Suprapubic skin (tissue), 4 donors: Measurements from ENCODE around the gene CNGA4.

ENCODE experiments used
- POLR2A ChIP-seq, 2 donors: fragments of 450-650 bp; IDR thresholded peaks; one replicate each; pipeline ENCODE4 v1.6.1; 2017; ENCODE audit warnings: antibody characterized with exemption in 2 of 2, mild to moderate bottlenecking in 2 of 2, moderate library complexity in 2 of 2
- POLR2AphosphoS5 ChIP-seq, 3 donors: sonication (generic); formaldehyde crosslinking; IDR thresholded peaks; one replicate each; pipeline ENCODE4 v1.6.1; 2017; ENCODE audit warnings: antibody characterized with exemption in 3 of 3
- TF ChIP-seq, protein P1 (sequence below), 2 donors: fragments of 200-600 bp in 1 of 2; fragments of 450-650 bp in 1 of 2; sonication (generic) in 1 of 2; IDR thresholded peaks; one replicate each; pipeline ENCODE4 v1.5.1; 2016 to 2019; ENCODE audit warnings: antibody characterized with exemption in 2 of 2, mild to moderate bottlenecking in 1 of 2, moderate library complexity in 1 of 2

DNA sequence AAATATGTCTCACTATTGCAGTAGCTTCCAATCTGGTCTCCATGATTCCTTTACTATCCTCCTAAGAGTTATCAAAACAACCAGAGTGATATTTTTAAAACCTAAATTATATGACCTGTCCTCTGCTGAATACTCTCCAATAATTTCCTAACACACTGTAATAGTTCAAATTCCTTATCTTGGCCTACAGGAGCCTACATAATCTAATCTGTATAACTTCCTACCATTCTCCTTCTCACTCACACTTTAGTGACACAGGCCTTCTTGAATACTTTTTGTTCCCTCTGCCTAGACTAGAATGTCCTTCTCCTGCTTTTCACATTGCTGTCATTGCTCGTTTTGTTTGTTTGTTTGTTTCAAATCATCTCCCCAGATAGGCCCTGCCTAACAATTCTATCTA lies 13.9 kb upstream of the CNGA4 start:
- TF ChIP-seq, protein P1, sequence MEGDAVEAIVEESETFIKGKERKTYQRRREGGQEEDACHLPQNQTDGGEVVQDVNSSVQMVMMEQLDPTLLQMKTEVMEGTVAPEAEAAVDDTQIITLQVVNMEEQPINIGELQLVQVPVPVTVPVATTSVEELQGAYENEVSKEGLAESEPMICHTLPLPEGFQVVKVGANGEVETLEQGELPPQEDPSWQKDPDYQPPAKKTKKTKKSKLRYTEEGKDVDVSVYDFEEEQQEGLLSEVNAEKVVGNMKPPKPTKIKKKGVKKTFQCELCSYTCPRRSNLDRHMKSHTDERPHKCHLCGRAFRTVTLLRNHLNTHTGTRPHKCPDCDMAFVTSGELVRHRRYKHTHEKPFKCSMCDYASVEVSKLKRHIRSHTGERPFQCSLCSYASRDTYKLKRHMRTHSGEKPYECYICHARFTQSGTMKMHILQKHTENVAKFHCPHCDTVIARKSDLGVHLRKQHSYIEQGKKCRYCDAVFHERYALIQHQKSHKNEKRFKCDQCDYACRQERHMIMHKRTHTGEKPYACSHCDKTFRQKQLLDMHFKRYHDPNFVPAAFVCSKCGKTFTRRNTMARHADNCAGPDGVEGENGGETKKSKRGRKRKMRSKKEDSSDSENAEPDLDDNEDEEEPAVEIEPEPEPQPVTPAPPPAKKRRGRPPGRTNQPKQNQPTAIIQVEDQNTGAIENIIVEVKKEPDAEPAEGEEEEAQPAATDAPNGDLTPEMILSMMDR (IDR thresholded peaks at IDR 0.05): no peak
- TF ChIP-seq POLR2A (IDR thresholded peaks at IDR 0.05): no peak
- TF ChIP-seq POLR2AphosphoS5 (IDR thresholded peaks at IDR 0.05): no peak
